H1 (cell line): Measurements from ENCODE around the gene CFAP20. TPM values are rescaled to one million over a fixed set of nuclear protein-coding genes. Genes with fewer than 3 reads are reported as not detected.

Source experiments
- CTCF ChIA-PET: fragments of 300-600 bp; sonication (Branson Sonifier 250); formaldehyde crosslinking; loops from one replicate; lab custom pipeline; 2021; ENCODE audit not compliant: partially characterized antibody; lab: Charles Lee
- POLR2A ChIA-PET: fragments of 300-600 bp; sonication (Branson Sonifier 250); formaldehyde crosslinking; loops from one replicate; lab custom pipeline; 2021; ENCODE audit warnings: inconsistent platforms; ENCODE audit not compliant: partially characterized antibody; lab: Charles Lee
- DNase-seq, 2 experiments: peaks; one replicate each; pipeline versions ENCODE4 v3.0.0 to v3.0.0-alpha.2; 2010 to 2022; ENCODE audit warnings: low spot score in 2 of 2, low read depth in 1 of 2, mixed read lengths in 1 of 2
- FAIRE-seq: peaks from 2 replicates; lab custom pipeline; 2011; peaks lifted over from hg19 to GRCh38; lab: Jason Lieb, UNC
- H2AFZ ChIP-seq: 2 replicates; pipeline ENCODE4 v1.8.1; 2012; ENCODE audit warnings: low read length, inconsistent platforms
- H2AK5ac ChIP-seq: 2 replicates; pipeline ENCODE4 v1.6.1; 2013; ENCODE audit warnings: low read depth, low read length
- H2BK120ac ChIP-seq: replicated peaks from 2 replicates; pipeline ENCODE3; 2013; ENCODE audit warnings: low read depth, low read length, inconsistent platforms
- H2BK12ac ChIP-seq: 2 replicates; pipeline ENCODE4 v1.6.1; 2013; ENCODE audit warnings: low read depth, low read length
- H2BK15ac ChIP-seq: 2 replicates; pipeline ENCODE4 v1.6.1; 2013; ENCODE audit warnings: low read length
- H2BK20ac ChIP-seq: 2 replicates; pipeline ENCODE4 v1.6.1; 2013; ENCODE audit warnings: low read length
- H2BK5ac ChIP-seq: 2 replicates; pipeline ENCODE4 v1.6.1; 2013; ENCODE audit warnings: low read depth, low read length
- H3K14ac ChIP-seq: 2 replicates; pipeline ENCODE4 v1.6.1; 2013; ENCODE audit warnings: inconsistent platforms; ENCODE audit not compliant: insufficient read length
- H3K18ac ChIP-seq: 2 replicates; pipeline ENCODE4 v1.6.1; 2013; ENCODE audit warnings: low read length; ENCODE audit errors: extremely low read depth
- H3K23ac ChIP-seq: 2 replicates; pipeline ENCODE4 v1.6.1; 2013; ENCODE audit warnings: inconsistent platforms; ENCODE audit not compliant: insufficient read length
- H3K23me2 ChIP-seq: 2 replicates; pipeline ENCODE4 v1.6.1; 2013; ENCODE audit warnings: low read depth, low read length
- H3K27ac ChIP-seq: 2 replicates; pipeline ENCODE4 v1.6.1; 2011; ENCODE audit warnings: low read depth, low read length, inconsistent platforms
- H3K27me3 ChIP-seq, 4 experiments: replicated peaks in 1 of 4; 1 replicate in 1 of 4; 2 replicates in 3 of 4; pipeline versions ENCODE4 v1.6.1 to v1.8.1; 2011 to 2013; ENCODE audit warnings: low read length in 3 of 4, mild to moderate bottlenecking in 3 of 4, inconsistent platforms in 2 of 4, mixed read lengths in 2 of 4, moderate library complexity in 1 of 4; ENCODE audit not compliant: control insufficient read depth in 3 of 4, insufficient read depth in 3 of 4; ENCODE audit errors: extremely low read depth in 1 of 4
- H3K36me3 ChIP-seq, 4 experiments: 2 replicates each; pipeline versions ENCODE4 v1.6.1 to v1.8.1; 2011 to 2013; ENCODE audit warnings: mild to moderate bottlenecking in 4 of 4, low read length in 3 of 4, moderate library complexity in 2 of 4, control low read depth in 1 of 4, inconsistent platforms in 1 of 4; ENCODE audit not compliant: insufficient read depth in 4 of 4, control insufficient read depth in 2 of 4
- H3K4ac ChIP-seq: replicated peaks from 2 replicates; pipeline ENCODE3; 2013; ENCODE audit warnings: low read length, low read depth, mixed read lengths, inconsistent platforms; ENCODE audit not compliant: insufficient read length
- H3K4me1 ChIP-seq, 4 experiments: replicated peaks in 1 of 4; 1 replicate in 1 of 4; 2 replicates in 3 of 4; pipeline versions ENCODE4 v1.6.1 to v1.8.1; 2011 to 2013; ENCODE audit warnings: low read length in 3 of 4, inconsistent platforms in 2 of 4, mixed read lengths in 1 of 4; ENCODE audit not compliant: insufficient read depth in 4 of 4, control insufficient read depth in 3 of 4
- H3K4me2 ChIP-seq, 2 experiments: 2 replicates each; pipeline versions ENCODE4 v1.6.1 to v1.8.1; 2011 to 2013; ENCODE audit warnings: low read depth in 2 of 2, low read length in 2 of 2, control low read depth in 1 of 2, inconsistent platforms in 1 of 2, mild to moderate bottlenecking in 1 of 2; ENCODE audit not compliant: insufficient read depth in 1 of 2
- H3K4me3 ChIP-seq, 4 experiments: fragments of 200-600, 300-600 bp in 1 of 4; sonication (generic), shearing (Covaris generic), sonication (Bioruptor Twin) in 1 of 4; 2 replicates each; pipeline versions ENCODE4 v1.5.1 to v1.8.1; 2011 to 2016; ENCODE audit warnings: low read length in 4 of 4, low read depth in 3 of 4, control low read depth in 2 of 4, inconsistent platforms in 2 of 4, mild to moderate bottlenecking in 2 of 4, mixed read lengths in 1 of 4, moderate library complexity in 1 of 4; ENCODE audit not compliant: insufficient read depth in 2 of 4; ENCODE audit errors: extremely low read depth in 1 of 4
- H3K56ac ChIP-seq: replicated peaks from 2 replicates; pipeline ENCODE3; 2013; ENCODE audit warnings: low read depth, mild to moderate bottlenecking, mixed read lengths, low read length, inconsistent platforms; ENCODE audit not compliant: insufficient read length
- H3K79me1 ChIP-seq: 2 replicates; pipeline ENCODE4 v1.6.1; 2013; ENCODE audit warnings: low read depth, low read length, control low read depth
- H3K79me2 ChIP-seq, 2 experiments: 2 replicates each; pipeline versions ENCODE4 v1.6.1 to v1.8.1; 2012 to 2013; ENCODE audit warnings: low read length in 2 of 2, mild to moderate bottlenecking in 2 of 2, inconsistent platforms in 1 of 2; ENCODE audit not compliant: insufficient read depth in 2 of 2, control insufficient read depth in 1 of 2
- H3K9ac ChIP-seq, 4 experiments: replicated peaks in 1 of 4; 1 replicate in 1 of 4; 2 replicates in 3 of 4; pipeline versions ENCODE4 v1.6.1 to v1.8.1; 2011 to 2013; ENCODE audit warnings: low read depth in 3 of 4, low read length in 3 of 4, control low read depth in 2 of 4, mild to moderate bottlenecking in 2 of 4, moderate library complexity in 2 of 4, inconsistent platforms in 1 of 4; ENCODE audit errors: extremely low read depth in 1 of 4
- H3K9me3 ChIP-seq, 2 experiments: 2 replicates each; pipeline versions ENCODE4 v1.6.1 to v1.8.1; 2012 to 2013; ENCODE audit warnings: mild to moderate bottlenecking in 2 of 2, moderate library complexity in 2 of 2, control low read depth in 1 of 2, inconsistent platforms in 1 of 2, low read depth in 1 of 2, low read length in 1 of 2, mixed read lengths in 1 of 2; ENCODE audit not compliant: insufficient read depth in 2 of 2
- H4K20me1 ChIP-seq, 2 experiments: replicated peaks in 1 of 2; 2 replicates each; pipeline versions ENCODE3 to v1.8.1; 2011 to 2013; ENCODE audit warnings: inconsistent platforms in 2 of 2, low read length in 2 of 2, mild to moderate bottlenecking in 1 of 2; ENCODE audit not compliant: insufficient read depth in 2 of 2, control insufficient read depth in 1 of 2
- H4K5ac ChIP-seq: 2 replicates; pipeline ENCODE4 v1.6.1; 2013; ENCODE audit warnings: low read length, low read depth, mixed read lengths, inconsistent platforms; ENCODE audit not compliant: insufficient read length
- H4K8ac ChIP-seq: 2 replicates; pipeline ENCODE4 v1.8.0; 2013; ENCODE audit warnings: mild to moderate bottlenecking, moderate library complexity, low read length, inconsistent platforms; ENCODE audit not compliant: insufficient read depth; ENCODE audit errors: extremely low read depth
- H4K91ac ChIP-seq: replicated peaks from 2 replicates; pipeline ENCODE3; 2013; ENCODE audit warnings: low read length, mixed read lengths, inconsistent platforms; ENCODE audit not compliant: insufficient read length
- MAFK ChIP-seq: IDR thresholded peaks from 2 replicates; pipeline ENCODE4 v1.6.1; 2012; ENCODE audit warnings: low read depth, mild to moderate bottlenecking, improper control_type of control experiment, low read length
- RAD21 ChIP-seq, 2 experiments: IDR thresholded peaks in 1 of 2; conservative IDR thresholded peaks in 1 of 2; 2 replicates each; pipeline ENCODE4 v1.6.1; 2011; ENCODE audit warnings: low read depth in 2 of 2, low read length in 2 of 2, improper control_type of control experiment in 1 of 2, inconsistent platforms in 1 of 2, mild to moderate bottlenecking in 1 of 2, moderate library complexity in 1 of 2
- WGBS, 2 experiments: shearing (Covaris generic) in 1 of 2; methylation state at CpG; one replicate each; pipeline versions ENCODE4 v1.1.6 to v1.1.7; 2013 to 2015; ENCODE audit warnings: low lambda C conversion rate in 2 of 2, mixed read lengths in 2 of 2, inconsistent platforms in 1 of 2, low coverage in 1 of 2, missing lambda C conversion rate in 1 of 2; ENCODE audit not compliant: insufficient replicate concordance in 2 of 2, insufficient coverage in 1 of 2, insufficient read length in 1 of 2; ENCODE audit errors: extremely low coverage in 1 of 2, missing lambda C conversion rate in 1 of 2; 5-methylcytosine and 5-hydroxymethylcytosine counted together
- polyA plus RNA-seq, 7 experiments: library from polyadenylated mRNA; depleted of rRNA in 3 of 7; stranded (reverse) in 5 of 7; unstranded in 2 of 7; fragments of >200 nt in 5 of 7; fragments of 200-250 nt in 2 of 7; gene quantifications; 1 replicate in 5 of 7; 2 replicates in 1 of 7; 4 replicates in 1 of 7; pipeline versions ENCODE4 v1.2.1 to v1.2.3, GENCODE V29; 2011 to 2013; ENCODE audit warnings: missing spikeins in 2 of 7, mixed read lengths in 2 of 7
- total RNA-seq: library from RNA; stranded (reverse); fragmentation: NEBNext Ultra II Directional; extraction: Animal tissue kit (Norgen Biotek cat#: 25700); gene quantifications from 2 replicates; pipeline ENCODE4 v1.2.1, GENCODE V29; 2021
- TF ChIP-seq, protein P1 (sequence below), 3 experiments: IDR thresholded peaks; 1 replicate in 2 of 3; 2 replicates in 1 of 3; pipeline versions ENCODE4 v1.5.1 to v1.6.1; 2011; ENCODE audit warnings: low read length in 3 of 3, mild to moderate bottlenecking in 3 of 3, inconsistent platforms in 2 of 3, low read depth in 1 of 3, moderate library complexity in 1 of 3; ENCODE audit not compliant: insufficient read depth in 1 of 3; ENCODE audit errors: control extremely low read depth in 1 of 3

CFAP20 gene
- total and polyA plus RNA-seq, 2 of the 8 experiments (the other 6 are each of a cell fraction or from before 2014, with no cell fraction given) = 45.6 to 65.4 TPM

DNA sequence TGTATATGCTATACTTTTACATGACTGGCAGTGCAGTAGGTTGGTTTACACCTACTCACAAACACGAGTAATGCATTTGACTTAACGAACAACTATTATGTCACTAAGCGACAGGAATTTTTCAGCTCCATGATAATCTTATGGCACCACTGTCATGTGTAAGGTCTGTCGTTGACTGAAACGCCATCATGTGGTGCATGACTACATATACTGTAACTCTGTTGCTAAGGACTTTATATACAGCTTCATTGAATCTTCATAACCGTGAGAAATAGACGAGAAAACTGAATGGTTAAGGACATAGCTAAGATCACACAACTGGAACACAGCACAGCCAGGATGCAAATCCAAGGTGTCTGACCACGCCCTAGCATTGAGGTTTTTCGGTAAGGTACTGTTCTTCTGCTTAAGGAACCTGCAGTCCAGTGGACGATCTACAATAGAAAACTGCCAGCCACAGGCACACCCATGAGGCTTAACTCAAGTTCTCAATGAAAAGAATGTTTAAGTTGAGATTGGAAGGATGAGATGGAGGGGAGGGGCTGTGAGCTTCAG, 3.3 kb downstream of the CFAP20 start:
- Histone ChIP-seq H3K27ac (no peak overlapping the region), H3K4me3 (no peak overlapping the region)
- 88% methylated on average over 10 of the region's 10 CpGs; no CpG with 5 or more reads in 1 of the 2 experiments for WGBS, 2 experiments

More for the DNA sequence above, 3.3 kb downstream of the CFAP20 start:
- Histone ChIP-seq H3K23me2 (peaks cover 4% of the 10 kb centered on the region; the same call in 1 of the 2 replicates), H4K20me1 (peaks cover 37 to 39% of the 10 kb centered on the region in 2 experiments), H3K79me2 (peaks cover 18 to 70% of the 10 kb centered on the region in 2 experiments), H3K14ac (no peak overlapping the region), H4K5ac (no peak overlapping the region), H3K4me1 (peaks cover 4 to 16% (median 5%) of the 10 kb centered on the region in 4 experiments; a peak in 5 of 7 replicates), H2AK5ac (no peak overlapping the region), H3K4me2 (no peak overlapping the region; a peak in 1 of 4 replicates), H3K23ac (no peak overlapping the region), H2BK120ac (no peak overlapping the region), H2BK15ac (no peak overlapping the region), H3K18ac (no peak overlapping the region), H4K91ac (no peak overlapping the region), H3K4ac (no peak overlapping the region), H3K36me3 (no peaks in the 10 kb centered on the region), H3K9me3 (peaks cover 0 to 3% of the 10 kb centered on the region in 2 experiments; a peak in 1 of 4 replicates), H2BK20ac (no peak overlapping the region), H3K79me1 (peaks cover 11% of the 10 kb centered on the region; the same call in 1 of the 2 replicates), H4K8ac (no peak overlapping the region), H2BK5ac (no peak overlapping the region), H3K27me3 (no peaks in the 10 kb centered on the region), H2AFZ (no peak overlapping the region), H2BK12ac (no peak overlapping the region), H3K56ac (no peak overlapping the region), H3K9ac (no peak overlapping the region)
- CTCF ChIA-PET = interaction anchor here (0.7 to 19.7 kb wide), 21 partner anchors 9 to 527 kb away, joined by 3 to 362 read pairs (median 4); partner anchors contain the start of gene MMP15
- no peak for FAIRE-seq
- no peak for DNase-seq
- no peak for TF ChIP-seq MAFK
- peak in 1 of 2 experiments; percentile 4; a peak in 1 of 4 replicates for TF ChIP-seq RAD21 (IDR thresholded peaks at IDR 0.05 in 1 of 2, conservative IDR thresholded peaks at IDR 0.05 in 1 of 2; ENCODE audit: low read depth in 2 of 2, low read length in 2 of 2)
- TF ChIP-seq, protein P1, sequence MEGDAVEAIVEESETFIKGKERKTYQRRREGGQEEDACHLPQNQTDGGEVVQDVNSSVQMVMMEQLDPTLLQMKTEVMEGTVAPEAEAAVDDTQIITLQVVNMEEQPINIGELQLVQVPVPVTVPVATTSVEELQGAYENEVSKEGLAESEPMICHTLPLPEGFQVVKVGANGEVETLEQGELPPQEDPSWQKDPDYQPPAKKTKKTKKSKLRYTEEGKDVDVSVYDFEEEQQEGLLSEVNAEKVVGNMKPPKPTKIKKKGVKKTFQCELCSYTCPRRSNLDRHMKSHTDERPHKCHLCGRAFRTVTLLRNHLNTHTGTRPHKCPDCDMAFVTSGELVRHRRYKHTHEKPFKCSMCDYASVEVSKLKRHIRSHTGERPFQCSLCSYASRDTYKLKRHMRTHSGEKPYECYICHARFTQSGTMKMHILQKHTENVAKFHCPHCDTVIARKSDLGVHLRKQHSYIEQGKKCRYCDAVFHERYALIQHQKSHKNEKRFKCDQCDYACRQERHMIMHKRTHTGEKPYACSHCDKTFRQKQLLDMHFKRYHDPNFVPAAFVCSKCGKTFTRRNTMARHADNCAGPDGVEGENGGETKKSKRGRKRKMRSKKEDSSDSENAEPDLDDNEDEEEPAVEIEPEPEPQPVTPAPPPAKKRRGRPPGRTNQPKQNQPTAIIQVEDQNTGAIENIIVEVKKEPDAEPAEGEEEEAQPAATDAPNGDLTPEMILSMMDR (IDR thresholded peaks at IDR 0.05; ENCODE audit: control extremely low read depth in 1 of 3, insufficient read depth in 1 of 3, low read depth in 1 of 3, low read length in 3 of 3) = peak in 1 of 3 experiments; percentile 3; a peak in 1 of 4 replicates
- POLR2A ChIA-PET = interaction anchor here (1.0 to 1.3 kb wide), 4 partner anchors 25 to 103 kb away, joined by 3 read pairs; no protein-coding TSS in a partner anchor
